GM19025 (cell line): Measurements from ENCODE around the gene RECQL5.

Experiments used
- ATAC-seq: cut with Tn5 transposase; IDR thresholded peaks from one replicate; pipeline ENCODE4 v1.9.1; 2021; ENCODE audit warnings: mild to moderate bottlenecking, low read depth, moderate library complexity; ENCODE audit not compliant: unreplicated experiment

The RECQL5 gene

DNA sequence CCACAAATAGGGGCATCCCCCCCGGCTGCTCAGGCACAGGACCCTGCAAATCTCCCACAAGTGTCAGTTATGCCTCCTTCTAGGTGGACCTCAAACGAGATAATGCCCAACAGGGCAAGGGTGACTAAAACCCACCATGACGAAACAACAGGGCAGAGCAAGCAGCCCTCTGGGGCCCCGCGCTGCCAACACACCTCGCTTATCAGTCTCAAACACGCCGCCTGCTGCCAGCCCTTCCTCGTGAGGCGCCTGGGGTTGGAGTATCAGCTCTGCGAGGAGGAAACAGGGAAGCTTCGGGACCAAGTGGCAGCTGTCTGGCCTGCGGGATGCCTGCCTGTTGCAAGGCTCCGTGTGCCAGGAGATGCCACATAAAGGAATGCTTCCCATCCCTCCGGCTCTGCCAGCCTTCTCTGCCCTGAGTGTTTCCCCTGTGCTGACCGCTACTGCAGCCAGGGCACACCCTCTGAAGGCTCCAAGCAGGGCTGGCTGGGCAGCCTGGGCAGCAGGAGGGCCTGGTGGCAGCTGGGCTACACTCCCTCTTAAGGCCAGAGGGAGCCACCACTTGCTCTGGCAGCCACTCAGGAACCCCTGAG, 31.2 kb downstream of the RECQL5 start:
- no peak for ATAC-seq

GRCh38 chr17:75634754-75635609, 32.0 kb downstream of the RECQL5 start:
- no peak for ATAC-seq

GRCh38 chr17:75634376-75634740, 32.6 kb downstream of the RECQL5 start:
- ATAC-seq, result no peak

- ATAC-seq, result no peak
These were observed 33.2 kb downstream of the RECQL5 start for GRCh38 chr17:75633486-75634375.

DNA sequence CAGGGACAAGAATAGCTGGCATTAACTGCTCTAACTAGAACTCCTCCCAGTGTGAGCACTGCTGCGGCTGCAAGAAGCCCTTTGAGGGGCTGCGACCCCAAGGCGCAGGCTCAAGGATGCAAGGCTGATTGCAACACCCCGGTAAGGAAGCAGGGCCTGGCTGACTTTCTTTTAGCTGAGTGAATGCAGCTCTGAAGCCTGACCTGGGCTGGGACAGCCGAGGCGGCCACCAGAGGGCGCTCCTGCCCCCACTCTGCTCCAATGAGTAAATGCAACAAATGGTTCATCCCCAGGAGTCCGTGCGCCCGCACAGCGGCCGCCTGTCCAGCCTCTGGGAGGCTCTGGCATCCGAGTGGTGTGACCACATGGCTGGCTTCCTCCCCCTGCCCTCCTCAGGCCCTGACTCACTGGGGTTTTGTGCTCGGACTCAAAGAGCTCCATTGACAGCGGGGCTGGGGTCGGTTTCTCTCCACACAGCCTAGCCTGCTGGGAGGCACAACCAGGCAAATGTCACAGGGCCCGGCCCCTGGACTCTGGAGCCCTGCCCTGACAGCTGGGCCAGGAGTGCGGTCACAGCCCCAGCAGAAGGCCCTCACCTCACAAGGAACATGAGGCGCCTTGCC, 34.0 kb downstream of the RECQL5 start, which contains the start of gene SMIM5:
Gene SMIM5, plus strand, starts transcription at position 572 of the 623 bp plus-strand sequence. CDS start 6,768 bp downstream, outside the sequence.
- no peak for ATAC-seq

- no peak for ATAC-seq
These were observed 34.5 kb downstream of the RECQL5 start for GRCh38 chr17:75632428-75632827.

GRCh38 chr17:75631353-75631752, 35.6 kb downstream of the RECQL5 start:
- ATAC-seq, result no peak

DNA sequence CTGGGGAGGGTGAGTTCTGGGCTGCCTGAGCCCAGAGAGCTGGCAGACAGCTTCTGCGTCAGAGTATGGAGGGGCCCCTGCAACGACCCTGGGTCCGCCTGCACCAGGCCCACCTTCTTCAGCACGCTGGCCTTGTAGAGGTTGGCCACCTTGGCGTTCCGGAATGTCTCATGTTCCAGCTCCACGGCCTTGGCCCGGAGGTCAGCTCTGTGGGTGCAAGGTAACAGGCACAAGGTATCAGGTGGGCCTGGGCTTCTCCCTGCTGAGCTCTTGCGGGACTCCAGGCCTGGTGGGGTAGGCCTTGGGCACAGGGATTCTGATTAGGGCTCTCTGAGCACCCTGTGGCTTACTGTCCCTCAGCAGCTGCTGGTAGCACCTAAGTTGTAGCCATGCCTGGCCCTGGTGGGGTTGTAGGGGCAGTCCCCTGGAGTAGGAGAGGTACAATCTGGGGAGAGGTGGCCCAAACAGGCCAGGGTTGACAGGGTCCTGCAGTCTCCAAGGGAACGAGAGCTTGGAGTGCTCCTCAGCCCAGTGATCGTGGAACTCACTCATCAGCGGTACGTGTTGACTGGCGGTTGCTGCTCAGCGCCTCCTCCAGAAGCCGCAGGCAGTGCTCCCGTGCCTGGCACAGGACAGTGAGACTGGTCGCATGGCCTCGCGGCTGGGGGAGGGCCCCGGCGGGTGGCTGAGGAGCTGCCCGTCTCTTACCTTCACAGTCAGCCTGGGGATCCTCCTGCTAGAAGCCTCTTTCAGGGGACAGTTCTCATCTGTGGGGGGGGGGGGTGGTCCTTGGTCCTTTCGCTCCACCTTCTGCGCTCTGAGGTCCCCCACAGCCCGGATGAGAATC, 36.7 kb downstream of the RECQL5 start:
- no peak for ATAC-seq

DNA sequence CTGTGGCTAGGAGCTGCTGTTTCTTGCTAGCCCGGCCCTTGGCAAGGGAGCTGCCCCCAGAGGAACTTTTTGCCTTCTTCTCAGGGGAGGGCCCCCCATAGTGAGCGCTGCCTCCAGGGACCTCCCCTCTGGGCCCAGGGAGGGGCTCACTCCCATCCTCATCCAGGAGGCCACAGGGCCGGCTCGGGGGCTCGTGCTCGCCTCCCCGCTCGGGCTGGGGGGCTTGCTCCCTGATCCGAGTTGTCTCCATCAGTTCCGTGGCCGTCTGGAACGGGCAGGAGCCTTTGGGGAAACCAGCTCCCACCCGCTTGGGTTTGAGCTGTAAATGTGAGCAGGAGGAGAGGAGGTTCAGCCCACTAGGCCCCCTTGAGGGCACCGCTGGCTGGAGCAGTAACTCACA, 37.8 kb downstream of the RECQL5 start:
- ATAC-seq, result no peak

- no peak for ATAC-seq
These were observed 38.5 kb downstream of the RECQL5 start for GRCh38 chr17:75628425-75628824.

DNA sequence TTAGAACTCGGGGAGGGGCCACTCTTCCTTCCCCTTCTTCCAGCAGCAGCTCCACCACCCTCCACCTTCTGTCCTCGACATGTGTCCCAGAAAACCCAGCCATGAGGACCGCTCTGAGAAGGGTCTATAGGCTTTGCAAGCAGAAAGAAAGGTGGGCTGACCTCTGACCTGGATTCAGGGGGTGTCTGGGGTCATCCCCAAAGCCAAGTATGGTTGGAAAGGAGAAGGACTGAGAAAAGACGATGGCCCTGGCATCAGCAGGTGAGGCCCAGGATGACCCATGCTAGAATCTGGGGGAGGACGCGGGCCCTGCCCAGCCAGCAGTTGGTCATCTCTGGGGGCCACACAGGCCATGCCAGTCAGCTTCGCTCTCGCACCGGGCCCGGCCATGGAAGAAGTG, 39.9 kb downstream of the RECQL5 start:
- no peak for ATAC-seq

DNA sequence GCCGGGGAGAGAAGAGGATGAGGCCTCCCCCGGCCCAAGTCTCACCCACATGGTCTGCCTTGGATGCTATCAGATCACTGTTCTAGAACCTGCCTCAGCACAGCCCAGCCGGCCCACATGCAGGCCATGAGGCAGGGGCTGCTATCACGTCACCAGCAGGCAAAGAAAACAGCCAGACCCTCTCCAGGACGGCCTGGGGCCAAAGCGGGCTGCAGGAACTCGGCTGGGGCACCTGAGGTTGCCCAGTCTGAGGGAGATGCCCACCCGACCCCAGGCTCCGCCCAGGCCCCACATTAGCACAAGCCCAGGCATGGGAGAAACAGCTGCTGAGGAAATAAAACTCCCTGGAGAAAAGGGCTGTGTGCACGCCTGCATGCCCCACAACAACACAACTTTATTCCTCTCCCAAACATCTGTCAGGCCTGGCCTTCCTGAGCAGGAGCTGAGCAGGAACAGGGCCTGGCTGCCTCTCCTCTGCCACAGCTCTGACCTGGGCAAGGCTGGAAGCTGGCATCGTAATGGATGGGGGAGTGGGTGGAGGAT, 40.4 kb downstream of the RECQL5 start:
- ATAC-seq, result no peak

DNA sequence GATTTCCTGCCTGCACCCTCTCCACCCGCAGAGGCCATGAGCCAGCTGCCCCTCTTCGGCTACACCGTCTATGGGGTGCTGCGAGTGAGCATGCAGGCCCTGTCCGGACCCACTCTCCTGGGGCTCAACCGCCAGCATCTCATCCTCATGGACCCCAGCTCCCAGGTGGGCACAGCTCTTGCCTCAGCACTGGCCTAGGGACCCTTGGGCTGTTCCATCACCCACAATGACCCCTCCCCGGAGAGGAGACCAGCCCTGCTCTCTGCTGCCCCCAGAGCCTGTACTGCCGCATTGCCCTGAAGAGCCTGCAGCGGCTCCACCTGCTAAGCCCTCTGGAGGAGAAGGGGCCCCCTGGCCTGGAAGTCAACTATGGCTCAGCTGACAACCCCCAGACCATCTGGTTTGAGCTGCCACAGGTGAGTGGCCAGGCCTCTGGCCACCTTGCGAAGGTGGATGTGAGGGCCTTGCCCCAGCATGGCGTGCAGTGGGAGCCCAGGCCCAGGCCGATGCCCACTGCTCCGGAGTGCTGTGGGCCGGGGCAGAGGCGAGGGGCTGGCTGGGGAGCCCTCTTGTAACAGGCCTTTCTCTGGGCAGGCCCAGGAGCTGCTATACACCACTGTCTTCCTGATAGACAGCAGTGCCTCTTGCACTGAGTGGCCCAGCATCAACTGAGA, 41.0 kb downstream of the RECQL5 start:
- ATAC-seq, result no peak

DNA sequence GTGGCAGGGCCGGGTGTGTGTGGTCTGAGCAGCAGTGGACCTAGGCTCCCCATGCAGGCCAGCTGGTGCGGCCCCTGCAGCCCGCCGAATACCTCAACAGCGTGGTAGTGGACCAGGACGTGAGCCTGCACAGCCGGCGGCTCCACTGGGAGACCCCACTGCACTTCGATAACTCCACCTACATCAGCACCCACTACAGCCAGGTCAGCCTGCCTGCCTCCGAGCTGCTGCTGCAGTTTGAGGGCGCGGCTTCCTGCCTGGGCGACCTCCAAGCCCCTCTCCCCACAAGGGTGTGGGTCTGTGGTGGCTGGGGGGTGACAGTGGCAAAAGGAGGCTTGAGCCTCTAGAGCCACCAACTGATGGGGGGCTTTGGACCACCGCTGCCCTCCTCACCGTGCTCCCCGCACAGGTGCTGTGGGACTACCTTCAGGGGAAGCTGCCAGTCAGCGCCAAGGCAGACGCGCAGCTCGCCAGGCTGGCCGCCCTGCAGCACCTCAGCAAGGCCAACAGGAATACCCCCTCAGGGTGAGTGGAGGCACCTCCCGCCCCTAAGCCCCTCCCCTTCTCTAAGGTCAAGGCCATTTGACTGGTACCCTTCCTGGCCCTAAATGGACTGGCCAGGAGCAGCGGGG, 42.1 kb downstream of the RECQL5 start:
- no peak for ATAC-seq

GRCh38 chr17:75624021-75624420, 42.9 kb downstream of the RECQL5 start:
- no peak for ATAC-seq

GRCh38 chr17:75623386-75623785, 43.6 kb downstream of the RECQL5 start:
- no peak for ATAC-seq

DNA sequence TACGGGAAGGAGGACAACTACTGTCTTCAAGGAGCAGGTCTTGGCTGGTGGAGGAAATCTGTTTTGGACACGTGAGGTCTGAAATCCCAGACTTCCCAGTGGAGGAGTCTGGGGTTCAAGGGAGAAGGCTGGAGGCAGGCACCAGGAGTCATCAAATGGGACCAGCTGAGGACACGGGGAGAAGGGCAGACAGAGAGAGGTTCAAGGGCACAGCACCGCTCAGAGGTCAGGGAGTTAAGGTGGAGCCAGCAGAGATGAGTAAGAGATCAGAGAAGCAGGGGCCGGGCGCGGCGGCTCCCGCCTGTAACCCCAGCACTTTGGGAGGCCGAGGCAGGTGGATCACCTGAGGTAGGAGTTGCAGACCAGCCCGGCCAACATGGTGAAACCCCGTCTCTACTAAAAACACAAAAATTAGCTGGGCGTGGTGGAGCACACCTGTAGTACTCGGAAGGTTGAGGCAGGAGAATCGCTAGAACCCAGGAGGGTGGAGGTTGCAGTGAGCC, 44.1 kb downstream of the RECQL5 start:
- no peak for ATAC-seq

- no peak for ATAC-seq
These were observed 44.9 kb downstream of the RECQL5 start for GRCh38 chr17:75622076-75622475.
